ENCODE data around the gene SOX6. TPM values are rescaled to one million over a fixed set of nuclear protein-coding genes. Genes with fewer than 3 reads are reported as not detected.
"Not testable (repeated sequence)": the region's sequence is repeated elsewhere in the genome, so short reads cannot be mapped to it uniquely, and the experiment has no call there.

The SOX6 gene
- total RNA-seq, 2 experiments from 2014 or later, result 0.13 TPM; not detected in 1

DNA sequence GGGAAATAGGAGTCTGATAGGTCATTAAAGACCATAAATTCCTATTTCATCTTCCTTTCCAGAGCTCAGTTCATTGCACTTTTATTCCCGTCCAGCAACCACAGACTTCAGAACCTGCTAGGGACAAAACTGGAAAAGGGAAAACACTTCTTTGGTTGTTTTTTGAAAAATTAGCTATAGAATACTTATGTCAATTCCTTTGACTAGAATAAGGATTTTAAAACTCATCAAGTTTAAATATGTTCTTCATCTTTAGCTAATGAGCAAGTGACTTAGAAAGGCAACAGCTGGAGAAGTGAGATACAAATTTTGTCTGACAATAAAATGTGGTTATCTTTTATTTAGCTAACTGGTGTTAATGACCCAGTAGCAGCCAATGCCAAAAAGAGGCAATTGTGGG lies 206.9 kb downstream of the SOX6 start:
- H3K4me3 ChIP-seq (ENCODE audit: low read depth, low read length, poor library complexity, severe bottlenecking), result no peak overlapping the region
- intact Hi-C loops (cut with micrococcal nuclease; ENCODE audit: unreplicated experiment), result no loop called here

GRCh38 chr11:16148301-16148931 lies 207.9 kb downstream of the SOX6 start:
- ChIA-PET POLR2A (interaction anchor here (0.6 to 1.6 kb wide), 3 partner anchors 13 to 261 kb away, joined by 4 read pairs; no protein-coding TSS in a partner anchor), CTCF (ENCODE audit: unreplicated experiment) (no interaction called here)
- no peak for DNase-seq (ENCODE audit: low spot score)
- TF ChIP-seq EZH2phosphoT487 (IDR thresholded peaks at IDR 0.05; ENCODE audit: borderline replicate concordance, low read depth, low read length), result no peak
- TF ChIP-seq, protein P1, sequence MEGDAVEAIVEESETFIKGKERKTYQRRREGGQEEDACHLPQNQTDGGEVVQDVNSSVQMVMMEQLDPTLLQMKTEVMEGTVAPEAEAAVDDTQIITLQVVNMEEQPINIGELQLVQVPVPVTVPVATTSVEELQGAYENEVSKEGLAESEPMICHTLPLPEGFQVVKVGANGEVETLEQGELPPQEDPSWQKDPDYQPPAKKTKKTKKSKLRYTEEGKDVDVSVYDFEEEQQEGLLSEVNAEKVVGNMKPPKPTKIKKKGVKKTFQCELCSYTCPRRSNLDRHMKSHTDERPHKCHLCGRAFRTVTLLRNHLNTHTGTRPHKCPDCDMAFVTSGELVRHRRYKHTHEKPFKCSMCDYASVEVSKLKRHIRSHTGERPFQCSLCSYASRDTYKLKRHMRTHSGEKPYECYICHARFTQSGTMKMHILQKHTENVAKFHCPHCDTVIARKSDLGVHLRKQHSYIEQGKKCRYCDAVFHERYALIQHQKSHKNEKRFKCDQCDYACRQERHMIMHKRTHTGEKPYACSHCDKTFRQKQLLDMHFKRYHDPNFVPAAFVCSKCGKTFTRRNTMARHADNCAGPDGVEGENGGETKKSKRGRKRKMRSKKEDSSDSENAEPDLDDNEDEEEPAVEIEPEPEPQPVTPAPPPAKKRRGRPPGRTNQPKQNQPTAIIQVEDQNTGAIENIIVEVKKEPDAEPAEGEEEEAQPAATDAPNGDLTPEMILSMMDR (conservative IDR thresholded peaks at IDR 0.05; ENCODE audit: low read length), result no peak
- Histone ChIP-seq H3K4me1 (ENCODE audit: insufficient read depth, low read length, poor library complexity, severe bottlenecking) (no peaks in the 10 kb centered on the region), H2AFZ (ENCODE audit: low read length) (no peak overlapping the region), H3K36me3 (ENCODE audit: insufficient read depth, low read length) (no peaks in the 10 kb centered on the region), H3K79me2 (ENCODE audit: insufficient read depth, low read depth, low read length) (no peaks in the 10 kb centered on the region), H3K4me3 (ENCODE audit: low read depth, low read length, poor library complexity, severe bottlenecking) (no peak overlapping the region), H3K9me3 (ENCODE audit: low read length) (no peaks in the 10 kb centered on the region), H3K9me2 (ENCODE audit: insufficient read depth, low read length) (no peaks in the 10 kb centered on the region), H4K20me1 (ENCODE audit: insufficient read depth, low read length) (no peaks in the 10 kb centered on the region), H3K27ac (ENCODE audit: low read depth, low read length, poor library complexity, severe bottlenecking) (no peak overlapping the region), H3K4me2 (ENCODE audit: low read length) (no peak overlapping the region)
- BruUV-seq (replicated peaks), result no TSS peak
- intact Hi-C loops (cut with micrococcal nuclease; ENCODE audit: unreplicated experiment), result no loop called here

More for the DNA sequence above, 206.9 kb downstream of the SOX6 start:
- Histone ChIP-seq H4K20me1 (ENCODE audit: insufficient read depth, low read length) (no peaks in the 10 kb centered on the region), H2AFZ (ENCODE audit: low read length) (no peak overlapping the region), H3K79me2 (ENCODE audit: insufficient read depth, low read depth, low read length) (no peaks in the 10 kb centered on the region), H3K4me1 (ENCODE audit: insufficient read depth, low read length, poor library complexity, severe bottlenecking) (no peaks in the 10 kb centered on the region), H3K9me3 (ENCODE audit: low read length) (no peaks in the 10 kb centered on the region), H3K4me2 (ENCODE audit: low read length) (no peak overlapping the region), H3K27ac (ENCODE audit: low read depth, low read length, poor library complexity, severe bottlenecking) (no peak overlapping the region), H3K36me3 (ENCODE audit: insufficient read depth, low read length) (no peaks in the 10 kb centered on the region), H3K9me2 (ENCODE audit: insufficient read depth, low read length) (no peaks in the 10 kb centered on the region)
- DNase-seq (ENCODE audit: low spot score), result no peak
- no TSS peak for BruUV-seq (replicated peaks)
- TF ChIP-seq EZH2phosphoT487 (IDR thresholded peaks at IDR 0.05; ENCODE audit: borderline replicate concordance, low read depth, low read length), result no peak
- TF ChIP-seq, protein P1 (conservative IDR thresholded peaks at IDR 0.05; ENCODE audit: low read length), result no peak
- ChIA-PET POLR2A (interaction anchor here (1.6 kb wide), 1 partner anchor 12 kb away, joined by 4 read pairs; no protein-coding TSS in a partner anchor), CTCF (ENCODE audit: unreplicated experiment) (no interaction called here)

DNA sequence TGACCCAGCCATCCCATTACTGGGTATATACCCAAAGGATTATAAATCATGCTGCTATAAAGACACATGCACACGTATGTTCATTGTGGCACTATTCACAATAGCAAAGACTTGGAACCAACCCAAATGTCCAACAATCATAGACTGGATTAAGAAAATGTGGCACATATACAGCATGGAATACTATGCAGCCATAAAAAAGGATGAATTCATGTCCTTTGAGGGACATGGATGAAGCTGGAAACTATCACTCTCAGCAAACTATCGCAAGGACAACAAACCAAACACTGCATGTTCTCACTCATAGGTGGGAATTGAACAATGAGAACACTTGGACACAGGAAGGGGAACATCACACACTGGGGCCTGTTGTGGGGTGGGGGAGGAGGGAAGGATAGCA lies 209.4 kb downstream of the SOX6 start:
- H2AFZ ChIP-seq (ENCODE audit: low read length); H3K4me3 ChIP-seq (ENCODE audit: low read depth, low read length, poor library complexity, severe bottlenecking); H3K36me3 ChIP-seq (ENCODE audit: insufficient read depth, low read length); H4K20me1 ChIP-seq (ENCODE audit: insufficient read depth, low read length); H3K79me2 ChIP-seq (ENCODE audit: insufficient read depth, low read depth, low read length); H3K27ac ChIP-seq (ENCODE audit: low read depth, low read length, poor library complexity, severe bottlenecking); H3K4me2 ChIP-seq (ENCODE audit: low read length); intact Hi-C loops (cut with micrococcal nuclease; ENCODE audit: unreplicated experiment); CTCF ChIA-PET (ENCODE audit: unreplicated experiment); POLR2A ChIA-PET; H3K9me3 ChIP-seq (ENCODE audit: low read length); H3K4me1 ChIP-seq (ENCODE audit: insufficient read depth, low read length, poor library complexity, severe bottlenecking); H3K9me2 ChIP-seq (ENCODE audit: insufficient read depth, low read length); BruUV-seq (replicated peaks); DNase-seq (ENCODE audit: low spot score): not testable (repeated sequence)

- H2AFZ ChIP-seq (ENCODE audit: low read length); CTCF ChIA-PET (ENCODE audit: unreplicated experiment); H3K36me3 ChIP-seq (ENCODE audit: insufficient read depth, low read length); H3K9me3 ChIP-seq (ENCODE audit: low read length); H3K79me2 ChIP-seq (ENCODE audit: insufficient read depth, low read depth, low read length); POLR2A ChIA-PET; DNase-seq (ENCODE audit: low spot score); H3K4me3 ChIP-seq (ENCODE audit: low read depth, low read length, poor library complexity, severe bottlenecking); H4K20me1 ChIP-seq (ENCODE audit: insufficient read depth, low read length); intact Hi-C loops (cut with micrococcal nuclease; ENCODE audit: unreplicated experiment); H3K4me2 ChIP-seq (ENCODE audit: low read length); H3K4me1 ChIP-seq (ENCODE audit: insufficient read depth, low read length, poor library complexity, severe bottlenecking); BruUV-seq (replicated peaks); H3K27ac ChIP-seq (ENCODE audit: low read depth, low read length, poor library complexity, severe bottlenecking); H3K9me2 ChIP-seq (ENCODE audit: insufficient read depth, low read length): not testable (repeated sequence)
Observed at GRCh38 chr11:16141614-16142013, 214.7 kb downstream of the SOX6 start.

GRCh38 chr11:16141162-16141561 lies 215.2 kb downstream of the SOX6 start:
- DNase-seq (ENCODE audit: low spot score); H3K36me3 ChIP-seq (ENCODE audit: insufficient read depth, low read length); intact Hi-C loops (cut with micrococcal nuclease; ENCODE audit: unreplicated experiment); BruUV-seq (replicated peaks); H3K9me2 ChIP-seq (ENCODE audit: insufficient read depth, low read length); H3K4me1 ChIP-seq (ENCODE audit: insufficient read depth, low read length, poor library complexity, severe bottlenecking); H4K20me1 ChIP-seq (ENCODE audit: insufficient read depth, low read length); H3K4me2 ChIP-seq (ENCODE audit: low read length); POLR2A ChIA-PET; H3K9me3 ChIP-seq (ENCODE audit: low read length); H2AFZ ChIP-seq (ENCODE audit: low read length); H3K4me3 ChIP-seq (ENCODE audit: low read depth, low read length, poor library complexity, severe bottlenecking); H3K27ac ChIP-seq (ENCODE audit: low read depth, low read length, poor library complexity, severe bottlenecking); H3K79me2 ChIP-seq (ENCODE audit: insufficient read depth, low read depth, low read length); CTCF ChIA-PET (ENCODE audit: unreplicated experiment): not testable (repeated sequence)

All from OCI-LY7 (cell line).